ENCODE results near the gene ZNHIT3.
"Not testable (repeated sequence)": the region's sequence is repeated elsewhere in the genome, so short reads cannot be mapped to it uniquely, and the experiment has no call there.

Gene ZNHIT3

GRCh38 chr17:36507266-36507665, 20.8 kb downstream of the ZNHIT3 start:
- H2BK12ac ChIP-seq (ENCODE audit: low read length): no peak overlapping the region
- H4K12ac ChIP-seq (ENCODE audit: low read depth, low read length): no peak overlapping the region
- H4K91ac ChIP-seq (ENCODE audit: low read depth, low read length): no peak overlapping the region
- no peak overlapping the region for H2AFZ ChIP-seq (ENCODE audit: insufficient read depth, low read length, poor library complexity)
- no peaks in the 10 kb centered on the region for H3K79me1 ChIP-seq (ENCODE audit: low read length)
- H3K9me3 ChIP-seq (ENCODE audit: insufficient read depth, low read depth, low read length): peaks cover 4% of the 10 kb centered on the region
- no peak overlapping the region for H2BK120ac ChIP-seq (ENCODE audit: insufficient read depth, low read length, poor library complexity)
- no peak overlapping the region for H3K4me3 ChIP-seq (ENCODE audit: low read depth, low read length)
- H2BK5ac ChIP-seq (ENCODE audit: low read depth, low read length, poor library complexity): no peak overlapping the region
- H3K79me2 ChIP-seq (ENCODE audit: control insufficient read depth, insufficient read depth, low read length, poor library complexity): no peaks in the 10 kb centered on the region
- no peak overlapping the region for H3K4ac ChIP-seq (ENCODE audit: low read depth, low read length)
- H3K27ac ChIP-seq (ENCODE audit: low read depth, low read length): no peak overlapping the region
- no peak overlapping the region for H3K18ac ChIP-seq (ENCODE audit: low read length)
- no peaks in the 10 kb centered on the region for H3K4me1 ChIP-seq (ENCODE audit: control insufficient read depth in 1 of 2, insufficient read depth in 2 of 2, low read length in 2 of 2)
- no peak for DNase-seq
- H3K36me3 ChIP-seq (ENCODE audit: control insufficient read depth in 1 of 2, insufficient read depth in 2 of 2, low read length in 2 of 2): peaks cover 80 to 86% of the 10 kb centered on the region in 2 experiments
- H3K4me2 ChIP-seq (ENCODE audit: low read length): no peak overlapping the region
- H2AK5ac ChIP-seq (ENCODE audit: low read length): no peak overlapping the region
- no peaks in the 10 kb centered on the region for H3K27me3 ChIP-seq (ENCODE audit: insufficient read depth, low read length)
- H4K8ac ChIP-seq (ENCODE audit: low read depth, low read length): no peak overlapping the region
- H3K14ac ChIP-seq (ENCODE audit: low read length): no peak overlapping the region
- no peak overlapping the region for H3K9ac ChIP-seq (ENCODE audit: low read length)
- no CpG with 5 or more reads among the region's 6 CpGs for WGBS (ENCODE audit: extremely low coverage, insufficient coverage, insufficient read length)
- H3K23ac ChIP-seq (ENCODE audit: low read length): no peak overlapping the region

- not testable (repeated sequence) for H2AK5ac ChIP-seq (ENCODE audit: low read length); DNase-seq; H2BK5ac ChIP-seq (ENCODE audit: low read depth, low read length, poor library complexity); H3K23ac ChIP-seq (ENCODE audit: low read length); H3K9me3 ChIP-seq (ENCODE audit: insufficient read depth, low read depth, low read length); H3K14ac ChIP-seq (ENCODE audit: low read length); H4K8ac ChIP-seq (ENCODE audit: low read depth, low read length); H3K18ac ChIP-seq (ENCODE audit: low read length); H3K27ac ChIP-seq (ENCODE audit: low read depth, low read length); H4K12ac ChIP-seq (ENCODE audit: low read depth, low read length); H4K91ac ChIP-seq (ENCODE audit: low read depth, low read length); H3K9ac ChIP-seq (ENCODE audit: low read length); H3K4me2 ChIP-seq (ENCODE audit: low read length); H3K79me1 ChIP-seq (ENCODE audit: low read length); H2AFZ ChIP-seq (ENCODE audit: insufficient read depth, low read length, poor library complexity); H3K27me3 ChIP-seq (ENCODE audit: insufficient read depth, low read length); H3K4ac ChIP-seq (ENCODE audit: low read depth, low read length); H2BK12ac ChIP-seq (ENCODE audit: low read length); H3K4me1 ChIP-seq (ENCODE audit: control insufficient read depth in 1 of 2, insufficient read depth in 2 of 2, low read length in 2 of 2); H3K4me3 ChIP-seq (ENCODE audit: low read depth, low read length); H2BK120ac ChIP-seq (ENCODE audit: insufficient read depth, low read length, poor library complexity); H3K79me2 ChIP-seq (ENCODE audit: control insufficient read depth, insufficient read depth, low read length, poor library complexity)
- peaks cover 83 to 85% of the 10 kb centered on the region in 2 experiments for H3K36me3 ChIP-seq (ENCODE audit: control insufficient read depth in 1 of 2, insufficient read depth in 2 of 2, low read length in 2 of 2)
- no CpG with 5 or more reads among the region's 2 CpGs for WGBS (ENCODE audit: extremely low coverage, insufficient coverage, insufficient read length)
Observed at GRCh38 chr17:36508439-36508838, 22.0 kb downstream of the ZNHIT3 start.

GRCh38 chr17:36509272-36509985, 22.9 kb downstream of the ZNHIT3 start:
- Histone ChIP-seq H3K9ac (ENCODE audit: low read length) (no peak overlapping the region), H3K4ac (ENCODE audit: low read depth, low read length) (no peak overlapping the region), H3K9me3 (ENCODE audit: insufficient read depth, low read depth, low read length) (peaks cover 4% of the 10 kb centered on the region), H3K23ac (ENCODE audit: low read length) (no peak overlapping the region), H2BK5ac (ENCODE audit: low read depth, low read length, poor library complexity) (no peak overlapping the region), H3K36me3 (ENCODE audit: control insufficient read depth in 1 of 2, insufficient read depth in 2 of 2, low read length in 2 of 2) (peaks cover 78 to 84% of the 10 kb centered on the region in 2 experiments), H3K27ac (ENCODE audit: low read depth, low read length) (no peak overlapping the region), H3K27me3 (ENCODE audit: insufficient read depth, low read length) (no peaks in the 10 kb centered on the region), H3K79me1 (ENCODE audit: low read length) (no peaks in the 10 kb centered on the region), H3K4me3 (ENCODE audit: low read depth, low read length) (no peak overlapping the region), H2AFZ (ENCODE audit: insufficient read depth, low read length, poor library complexity) (no peak overlapping the region), H2BK120ac (ENCODE audit: insufficient read depth, low read length, poor library complexity) (no peak overlapping the region), H3K4me2 (ENCODE audit: low read length) (no peak overlapping the region), H4K91ac (ENCODE audit: low read depth, low read length) (no peak overlapping the region), H3K14ac (ENCODE audit: low read length) (no peak overlapping the region), H4K8ac (ENCODE audit: low read depth, low read length) (no peak overlapping the region), H3K18ac (ENCODE audit: low read length) (no peak overlapping the region), H2AK5ac (ENCODE audit: low read length) (no peak overlapping the region), H3K79me2 (ENCODE audit: control insufficient read depth, insufficient read depth, low read length, poor library complexity) (no peaks in the 10 kb centered on the region), H4K12ac (ENCODE audit: low read depth, low read length) (no peak overlapping the region), H3K4me1 (ENCODE audit: control insufficient read depth in 1 of 2, insufficient read depth in 2 of 2, low read length in 2 of 2) (no peaks in the 10 kb centered on the region), H2BK12ac (ENCODE audit: low read length) (no peak overlapping the region)
- WGBS (ENCODE audit: extremely low coverage, insufficient coverage, insufficient read length): no CpG with 5 or more reads among the region's 9 CpGs
- DNase-seq: peak in 1 of 2 donors; percentile 39

GRCh38 chr17:36510636-36511035, 24.2 kb downstream of the ZNHIT3 start:
- Histone ChIP-seq H3K9ac (ENCODE audit: low read length) (no peak overlapping the region), H3K4me1 (ENCODE audit: control insufficient read depth in 1 of 2, insufficient read depth in 2 of 2, low read length in 2 of 2) (no peaks in the 10 kb centered on the region), H3K18ac (ENCODE audit: low read length) (no peak overlapping the region), H3K4ac (ENCODE audit: low read depth, low read length) (no peak overlapping the region), H4K12ac (ENCODE audit: low read depth, low read length) (no peak overlapping the region), H4K91ac (ENCODE audit: low read depth, low read length) (no peak overlapping the region), H3K9me3 (ENCODE audit: insufficient read depth, low read depth, low read length) (peaks cover 4% of the 10 kb centered on the region), H3K79me1 (ENCODE audit: low read length) (no peaks in the 10 kb centered on the region), H3K79me2 (ENCODE audit: control insufficient read depth, insufficient read depth, low read length, poor library complexity) (no peaks in the 10 kb centered on the region), H2AFZ (ENCODE audit: insufficient read depth, low read length, poor library complexity) (no peak overlapping the region), H2BK5ac (ENCODE audit: low read depth, low read length, poor library complexity) (no peak overlapping the region), H2AK5ac (ENCODE audit: low read length) (no peak overlapping the region), H4K8ac (ENCODE audit: low read depth, low read length) (no peak overlapping the region), H2BK12ac (ENCODE audit: low read length) (no peak overlapping the region), H3K27me3 (ENCODE audit: insufficient read depth, low read length) (no peaks in the 10 kb centered on the region), H3K36me3 (ENCODE audit: control insufficient read depth in 1 of 2, insufficient read depth in 2 of 2, low read length in 2 of 2) (peaks cover 76 to 86% of the 10 kb centered on the region in 2 experiments), H2BK120ac (ENCODE audit: insufficient read depth, low read length, poor library complexity) (no peak overlapping the region), H3K4me3 (ENCODE audit: low read depth, low read length) (no peak overlapping the region), H3K27ac (ENCODE audit: low read depth, low read length) (no peak overlapping the region), H3K4me2 (ENCODE audit: low read length) (no peak overlapping the region), H3K23ac (ENCODE audit: low read length) (no peak overlapping the region), H3K14ac (ENCODE audit: low read length) (no peak overlapping the region)
- WGBS (ENCODE audit: extremely low coverage, insufficient coverage, insufficient read length): no CpG with 5 or more reads among the region's 14 CpGs
- peak; percentile 57 to 66 for DNase-seq
